Esophagus squamous epithelium (tissue), 4 donors: ENCODE results near the gene MLX.

Source experiments
- POLR2A ChIP-seq, 4 donors: fragments of 450-650 bp; IDR thresholded peaks; one replicate each; pipeline ENCODE4 v1.6.1; 2017; ENCODE audit warnings: antibody characterized with exemption in 4 of 4, mild to moderate bottlenecking in 4 of 4, moderate library complexity in 3 of 4
- TF ChIP-seq, protein P1 (sequence below), 6 experiments: fragments of 450-650 bp in 4 of 6; fragments of 200-600 bp in 2 of 6; sonication (generic) in 2 of 6; IDR thresholded peaks; one replicate each; pipeline ENCODE4 v1.5.1; 2016 to 2019; ENCODE audit warnings: antibody characterized with exemption in 6 of 6, mild to moderate bottlenecking in 4 of 6, moderate library complexity in 4 of 6

DNA sequence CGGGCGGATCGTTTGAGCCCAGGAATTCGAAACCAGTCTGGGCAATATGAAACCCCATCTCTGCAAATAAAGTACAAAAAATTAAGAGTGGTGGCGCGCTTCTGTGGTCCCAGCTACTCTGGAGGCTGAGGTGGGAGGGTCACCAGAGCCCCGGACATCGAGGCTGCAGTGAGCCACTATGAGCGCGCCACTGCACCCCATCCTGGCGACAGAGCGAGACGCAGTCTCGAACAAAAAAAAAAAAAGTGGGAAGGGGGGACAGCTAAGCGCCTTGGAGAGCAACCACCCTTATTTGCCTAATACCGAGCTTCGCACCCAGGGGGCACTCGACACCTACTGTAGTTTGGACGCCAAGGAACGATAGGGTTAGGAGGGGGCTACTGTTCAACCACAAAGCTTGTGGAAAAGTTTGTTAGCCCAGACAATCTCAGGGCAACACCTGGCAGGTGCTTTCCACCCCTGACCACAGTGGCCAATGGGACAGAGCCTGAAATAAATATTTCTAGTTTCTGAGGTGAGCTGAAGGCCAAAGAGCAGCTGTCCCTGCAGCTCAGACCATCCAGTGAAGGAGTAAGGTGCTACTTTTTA, 11.5 kb downstream of the MLX start:
- TF ChIP-seq, protein P1, sequence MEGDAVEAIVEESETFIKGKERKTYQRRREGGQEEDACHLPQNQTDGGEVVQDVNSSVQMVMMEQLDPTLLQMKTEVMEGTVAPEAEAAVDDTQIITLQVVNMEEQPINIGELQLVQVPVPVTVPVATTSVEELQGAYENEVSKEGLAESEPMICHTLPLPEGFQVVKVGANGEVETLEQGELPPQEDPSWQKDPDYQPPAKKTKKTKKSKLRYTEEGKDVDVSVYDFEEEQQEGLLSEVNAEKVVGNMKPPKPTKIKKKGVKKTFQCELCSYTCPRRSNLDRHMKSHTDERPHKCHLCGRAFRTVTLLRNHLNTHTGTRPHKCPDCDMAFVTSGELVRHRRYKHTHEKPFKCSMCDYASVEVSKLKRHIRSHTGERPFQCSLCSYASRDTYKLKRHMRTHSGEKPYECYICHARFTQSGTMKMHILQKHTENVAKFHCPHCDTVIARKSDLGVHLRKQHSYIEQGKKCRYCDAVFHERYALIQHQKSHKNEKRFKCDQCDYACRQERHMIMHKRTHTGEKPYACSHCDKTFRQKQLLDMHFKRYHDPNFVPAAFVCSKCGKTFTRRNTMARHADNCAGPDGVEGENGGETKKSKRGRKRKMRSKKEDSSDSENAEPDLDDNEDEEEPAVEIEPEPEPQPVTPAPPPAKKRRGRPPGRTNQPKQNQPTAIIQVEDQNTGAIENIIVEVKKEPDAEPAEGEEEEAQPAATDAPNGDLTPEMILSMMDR (IDR thresholded peaks at IDR 0.05), result peak; percentile 69 to 81 (median 74)
- no peak for TF ChIP-seq POLR2A (IDR thresholded peaks at IDR 0.05)
